Keratinocyte (primary cell): ENCODE data around the gene BBIP1. TPM values are rescaled to one million over a fixed set of nuclear protein-coding genes. Genes with fewer than 3 reads are reported as not detected.

Source experiments
- DNase-seq: peaks from one replicate; pipeline ENCODE4 v3.0.0-alpha.2; 2011; ENCODE audit warnings: low read depth, missing footprints, low spot score
- FAIRE-seq: peaks from 2 replicates; lab custom pipeline; 2011; peaks lifted over from hg19 to GRCh38; lab: Jason Lieb, UNC
- H2AFZ ChIP-seq: 2 replicates; pipeline ENCODE4 v1.6.0; 2012; ENCODE audit warnings: low read length, control low read depth, inconsistent platforms; ENCODE audit not compliant: control insufficient read depth
- H3K27ac ChIP-seq: 2 replicates; pipeline ENCODE4 v1.5.1; 2011; ENCODE audit warnings: low read length; ENCODE audit not compliant: control insufficient read depth, insufficient read depth
- H3K27me3 ChIP-seq: 3 replicates; pipeline ENCODE4 v1.6.0; 2011; ENCODE audit warnings: low read length; ENCODE audit not compliant: control insufficient read depth, insufficient read depth; ENCODE audit errors: extremely low read depth
- H3K36me3 ChIP-seq, 2 experiments: 2 replicates in 1 of 2; 3 replicates in 1 of 2; pipeline ENCODE4 v1.5.1; 2011; ENCODE audit warnings: low read length in 2 of 2, mild to moderate bottlenecking in 1 of 2; ENCODE audit not compliant: control insufficient read depth in 2 of 2, insufficient read depth in 2 of 2; ENCODE audit errors: extremely low read depth in 1 of 2
- H3K4me1 ChIP-seq: 3 replicates; pipeline ENCODE4 v1.5.1; 2011; ENCODE audit warnings: low read length; ENCODE audit not compliant: control insufficient read depth, insufficient read depth; ENCODE audit errors: extremely low read depth
- H3K4me2 ChIP-seq: 3 replicates; pipeline ENCODE4 v1.6.0; 2011; ENCODE audit warnings: low read depth, low read length; ENCODE audit not compliant: control insufficient read depth, insufficient read depth; ENCODE audit errors: extremely low read depth
- H3K4me3 ChIP-seq, 3 experiments: fragments of 200-600 bp in 1 of 3; sonication (generic) in 1 of 3; 2 replicates in 2 of 3; 3 replicates in 1 of 3; pipeline ENCODE4 v1.5.1; 2011 to 2016; ENCODE audit warnings: low read length in 3 of 3, mild to moderate bottlenecking in 3 of 3, control low read depth in 2 of 3, inconsistent platforms in 1 of 3, low read depth in 1 of 3, mixed read lengths in 1 of 3, mixed run types in 1 of 3, moderate library complexity in 1 of 3; ENCODE audit not compliant: control insufficient read depth in 2 of 3, insufficient read depth in 2 of 3; ENCODE audit errors: extremely low read depth in 1 of 3
- H3K79me2 ChIP-seq: 2 replicates; pipeline ENCODE4 v1.6.0; 2012; ENCODE audit warnings: low read length; ENCODE audit not compliant: control insufficient read depth, insufficient read depth
- H3K9ac ChIP-seq: 3 replicates; pipeline ENCODE4 v1.6.0; 2011; ENCODE audit warnings: low read length; ENCODE audit not compliant: control insufficient read depth, insufficient read depth; ENCODE audit errors: extremely low read depth
- H3K9me1 ChIP-seq: 3 replicates; pipeline ENCODE4 v1.6.0; 2011; ENCODE audit warnings: low read length; ENCODE audit not compliant: control insufficient read depth, insufficient read depth; ENCODE audit errors: extremely low read depth
- H3K9me3 ChIP-seq: 2 replicates; pipeline ENCODE4 v1.5.1; 2012; ENCODE audit warnings: low read depth, low read length; ENCODE audit not compliant: control insufficient read depth
- H4K20me1 ChIP-seq: 3 replicates; pipeline ENCODE4 v1.6.0; 2011; ENCODE audit warnings: low read length; ENCODE audit not compliant: control insufficient read depth, insufficient read depth; ENCODE audit errors: extremely low read depth
- EZH2 ChIP-seq: IDR thresholded peaks from one replicate; pipeline ENCODE4 v1.6.1; 2012; ENCODE audit warnings: inconsistent platforms, mild to moderate bottlenecking, low read length, moderate library complexity
- dilution Hi-C: fragments of 300-500 bp; cut with MboI; formaldehyde crosslinking; loops from one replicate; pipeline ENCODE4 v1.7.0; 2020; ENCODE audit warnings: low sequenced_read_pairs; ENCODE audit not compliant: extremely low pct_ligation_motif_present
- polyA plus RNA-seq, 5 experiments: library from polyadenylated mRNA; depleted of rRNA in 3 of 5; stranded (reverse) in 3 of 5; stranded (forward) in 1 of 5; unstranded in 1 of 5; fragments of >200 nt; gene quantifications; 1 replicate in 1 of 5; 2 replicates in 3 of 5; 3 replicates in 1 of 5; pipeline versions ENCODE4 v1.2.1 to v1.2.3, GENCODE V29; 2011 to 2012; ENCODE audit warnings: missing spikeins in 2 of 5, low read depth in 1 of 5, low replicate concordance in 1 of 5
- TF ChIP-seq, protein P1 (sequence below), 3 experiments: IDR thresholded peaks in 1 of 3; conservative IDR thresholded peaks in 1 of 3; optimal IDR thresholded peaks in 1 of 3; 2 replicates in 2 of 3; 3 replicates in 1 of 3; pipeline versions ENCODE3 to v1.5.1; 2011; ENCODE audit warnings: low read length in 3 of 3, mild to moderate bottlenecking in 3 of 3, moderate library complexity in 2 of 3, control low read depth in 1 of 3, inconsistent platforms in 1 of 3; ENCODE audit not compliant: insufficient read depth in 2 of 3; ENCODE audit errors: extremely low read depth in 1 of 3

The BBIP1 gene
- polyA plus RNA-seq, 1 donor (not counting 4 experiments of a cell fraction or from before 2014, with no cell fraction given) = 30.4 TPM

- Histone ChIP-seq H3K27me3 (no peaks in the 10 kb centered on the region), H2AFZ (no peak overlapping the region), H3K27ac (no peak overlapping the region), H3K4me1 (peaks cover 16% of the 10 kb centered on the region), H3K4me2 (no peak overlapping the region), H3K79me2 (peaks cover 57% of the 10 kb centered on the region), H3K4me3 (no peak overlapping the region), H4K20me1 (no peaks in the 10 kb centered on the region), H3K9ac (no peak overlapping the region), H3K9me3 (peaks cover 3% of the 10 kb centered on the region), H3K9me1 (no peaks in the 10 kb centered on the region), H3K36me3 (peaks cover 2 to 7% of the 10 kb centered on the region in 2 experiments)
- dilution Hi-C loops = no loop called here
- DNase-seq = no peak
- TF ChIP-seq EZH2 = no peak
- TF ChIP-seq, protein P1, sequence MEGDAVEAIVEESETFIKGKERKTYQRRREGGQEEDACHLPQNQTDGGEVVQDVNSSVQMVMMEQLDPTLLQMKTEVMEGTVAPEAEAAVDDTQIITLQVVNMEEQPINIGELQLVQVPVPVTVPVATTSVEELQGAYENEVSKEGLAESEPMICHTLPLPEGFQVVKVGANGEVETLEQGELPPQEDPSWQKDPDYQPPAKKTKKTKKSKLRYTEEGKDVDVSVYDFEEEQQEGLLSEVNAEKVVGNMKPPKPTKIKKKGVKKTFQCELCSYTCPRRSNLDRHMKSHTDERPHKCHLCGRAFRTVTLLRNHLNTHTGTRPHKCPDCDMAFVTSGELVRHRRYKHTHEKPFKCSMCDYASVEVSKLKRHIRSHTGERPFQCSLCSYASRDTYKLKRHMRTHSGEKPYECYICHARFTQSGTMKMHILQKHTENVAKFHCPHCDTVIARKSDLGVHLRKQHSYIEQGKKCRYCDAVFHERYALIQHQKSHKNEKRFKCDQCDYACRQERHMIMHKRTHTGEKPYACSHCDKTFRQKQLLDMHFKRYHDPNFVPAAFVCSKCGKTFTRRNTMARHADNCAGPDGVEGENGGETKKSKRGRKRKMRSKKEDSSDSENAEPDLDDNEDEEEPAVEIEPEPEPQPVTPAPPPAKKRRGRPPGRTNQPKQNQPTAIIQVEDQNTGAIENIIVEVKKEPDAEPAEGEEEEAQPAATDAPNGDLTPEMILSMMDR (optimal IDR thresholded peaks at IDR 0.05 in 1 of 3, IDR thresholded peaks at IDR 0.05 in 1 of 3, conservative IDR thresholded peaks at IDR 0.05 in 1 of 3; ENCODE audit: extremely low read depth in 1 of 3, insufficient read depth in 2 of 3, low read length in 3 of 3) = no peak
- no peak for FAIRE-seq
Observed at GRCh38 chr10:110944792-110945396, 25.9 kb upstream of the BBIP1 start.

- H3K9me1 ChIP-seq = no peaks in the 10 kb centered on the region
- DNase-seq = no peak
- H3K36me3 ChIP-seq = peaks cover 3 to 4% of the 10 kb centered on the region in 2 experiments
- dilution Hi-C loops = no loop called here
- H3K4me3 ChIP-seq = no peak overlapping the region
- peaks cover 83% of the 10 kb centered on the region for H3K79me2 ChIP-seq
- no peaks in the 10 kb centered on the region for H3K27me3 ChIP-seq
- no peak overlapping the region for H2AFZ ChIP-seq
- no peak for FAIRE-seq
- no peaks in the 10 kb centered on the region for H3K4me1 ChIP-seq
- H3K9me3 ChIP-seq = no peaks in the 10 kb centered on the region
- TF ChIP-seq EZH2 = no peak
- TF ChIP-seq, protein P1 (optimal IDR thresholded peaks at IDR 0.05 in 1 of 3, IDR thresholded peaks at IDR 0.05 in 1 of 3, conservative IDR thresholded peaks at IDR 0.05 in 1 of 3; ENCODE audit: extremely low read depth in 1 of 3, insufficient read depth in 2 of 3, low read length in 3 of 3) = no peak
- H3K27ac ChIP-seq = no peak overlapping the region
- no peak overlapping the region for H3K9ac ChIP-seq
- no peaks in the 10 kb centered on the region for H4K20me1 ChIP-seq
- H3K4me2 ChIP-seq = no peak overlapping the region
Observed at GRCh38 chr10:110939419-110939818, 20.4 kb upstream of the BBIP1 start.
